Measurements from ENCODE around the gene ZDBF2.
A peak's percentile ranks its signal among the peaks of the same experiment; 100 is the strongest.
"Not testable (repeated sequence)": the region's sequence is repeated elsewhere in the genome, so short reads cannot be mapped to it uniquely, and the experiment has no call there.

Gene ZDBF2

GRCh38 chr2:206257861-206258260 is 16.6 kb upstream of the ZDBF2 start:
- DNase-seq (ENCODE audit: low read depth, low spot score): no peak
- no peak overlapping the region for H3K4me3 ChIP-seq (ENCODE audit: low read length)

GRCh38 chr2:206258615-206259014 is 15.8 kb upstream of the ZDBF2 start:
- not testable (repeated sequence) for DNase-seq (ENCODE audit: low read depth, low spot score)

GRCh38 chr2:206259376-206260187 is 14.9 kb upstream of the ZDBF2 start:
- H3K4me3 ChIP-seq (ENCODE audit: low read length): no peak overlapping the region
- DNase-seq (ENCODE audit: low read depth, low spot score): no peak

More at GRCh38 chr2:206258615-206259014, 15.8 kb upstream of the ZDBF2 start:
- not testable (repeated sequence) for H3K4me3 ChIP-seq (ENCODE audit: low read length)

- DNase-seq (ENCODE audit: low read depth, low spot score): no peak
- H3K4me3 ChIP-seq (ENCODE audit: low read length): no peak overlapping the region
Measured at GRCh38 chr2:206260188-206261012, 14.1 kb upstream of the ZDBF2 start.

GRCh38 chr2:206263959-206264603 is 10.4 kb upstream of the ZDBF2 start:
- no peak overlapping the region for H3K4me3 ChIP-seq (ENCODE audit: low read length)
- no peak for DNase-seq (ENCODE audit: low read depth, low spot score)

GRCh38 chr2:206266130-206267125 is 8.0 kb upstream of the ZDBF2 start:
- no peak overlapping the region for H3K4me3 ChIP-seq (ENCODE audit: low read length)
- no peak for DNase-seq (ENCODE audit: low read depth, low spot score)

GRCh38 chr2:206267567-206267966 is 6.9 kb upstream of the ZDBF2 start:
- DNase-seq (ENCODE audit: low read depth, low spot score): no peak
- no peak overlapping the region for H3K4me3 ChIP-seq (ENCODE audit: low read length)

GRCh38 chr2:206271065-206271464 is 3.4 kb upstream of the ZDBF2 start:
- H3K4me3 ChIP-seq (ENCODE audit: low read length): no peak overlapping the region
- no peak for DNase-seq (ENCODE audit: low read depth, low spot score)

- no peak overlapping the region for H3K4me3 ChIP-seq (ENCODE audit: low read length)
- no peak for DNase-seq (ENCODE audit: low read depth, low spot score)
Measured at GRCh38 chr2:206273905-206274304, 558 bp upstream of the ZDBF2 start.

GRCh38 chr2:206275312-206276055 is 1.0 kb downstream of the ZDBF2 start:
- no peak for DNase-seq (ENCODE audit: low read depth, low spot score)
- H3K4me3 ChIP-seq (ENCODE audit: low read length): peak overlapping the region; percentile 51

- no peak for DNase-seq (ENCODE audit: low read depth, low spot score)
Measured at GRCh38 chr2:206276169-206276942, 1.9 kb downstream of the ZDBF2 start.

GRCh38 chr2:206277503-206277902 is 3.0 kb downstream of the ZDBF2 start:
- H3K4me3 ChIP-seq (ENCODE audit: low read length): no peak overlapping the region
- DNase-seq (ENCODE audit: low read depth, low spot score): no peak

More at GRCh38 chr2:206276169-206276942, 1.9 kb downstream of the ZDBF2 start:
- H3K4me3 ChIP-seq (ENCODE audit: low read length): no peak overlapping the region

GRCh38 chr2:206282746-206283145 is 8.3 kb downstream of the ZDBF2 start:
- DNase-seq (ENCODE audit: low read depth, low spot score): no peak

GRCh38 chr2:206287197-206287596 is 12.7 kb downstream of the ZDBF2 start:
- H3K4me3 ChIP-seq (ENCODE audit: low read length): no peak overlapping the region
- DNase-seq (ENCODE audit: low read depth, low spot score): no peak

More at GRCh38 chr2:206282746-206283145, 8.3 kb downstream of the ZDBF2 start:
- no peak overlapping the region for H3K4me3 ChIP-seq (ENCODE audit: low read length)

GRCh38 chr2:206289391-206289790 is 14.9 kb downstream of the ZDBF2 start:
- no peak overlapping the region for H3K4me3 ChIP-seq (ENCODE audit: low read length)
- no peak for DNase-seq (ENCODE audit: low read depth, low spot score)

- H3K4me3 ChIP-seq (ENCODE audit: low read length): no peak overlapping the region
- no peak for DNase-seq (ENCODE audit: low read depth, low spot score)
Measured at GRCh38 chr2:206296128-206296527, 21.7 kb downstream of the ZDBF2 start.

GRCh38 chr2:206299608-206300007 is 25.1 kb downstream of the ZDBF2 start:
- DNase-seq (ENCODE audit: low read depth, low spot score); H3K4me3 ChIP-seq (ENCODE audit: low read length): not testable (repeated sequence)
